Common myeloid progenitor, CD34-positive (primary cell): ENCODE data around the gene HSPBP1.

Experiments used
- CTCF ChIA-PET: fragments of 350-600 bp; sonication (Branson Sonifier 250); formaldehyde crosslinking; loops from one replicate; lab custom pipeline; 2021; ENCODE audit warnings: antibody characterized with exemption; lab: Charles Lee
- POLR2A ChIA-PET: fragments of 350-600 bp; sonication (Branson Sonifier 250); formaldehyde crosslinking; loops from one replicate; lab custom pipeline; 2021; ENCODE audit warnings: antibody characterized with exemption; lab: Charles Lee
- DNase-seq, 3 donors: peaks; one replicate each; pipeline versions ENCODE4 v3.0.0 to v3.0.0-alpha.2; 2013
- H3K27ac ChIP-seq, 2 experiments: 1 replicate in 1 of 2; 2 replicates in 1 of 2; pipeline ENCODE4 v1.7.0; 2013; ENCODE audit warnings: inconsistent platforms in 2 of 2, low read length in 2 of 2, mild to moderate bottlenecking in 2 of 2, low read depth in 1 of 2, moderate library complexity in 1 of 2; ENCODE audit not compliant: severe bottlenecking in 2 of 2, insufficient read depth in 1 of 2, poor library complexity in 1 of 2
- H3K27me3 ChIP-seq, 5 experiments: replicated peaks in 2 of 5; 1 replicate in 3 of 5; 2 replicates in 2 of 5; pipeline versions ENCODE4 v1.6.1 to v1.7.0; 2013; ENCODE audit warnings: low read length in 4 of 5, mild to moderate bottlenecking in 2 of 5, moderate library complexity in 2 of 5, inconsistent platforms in 1 of 5; ENCODE audit not compliant: insufficient read depth in 5 of 5, control insufficient read depth in 4 of 5
- H3K36me3 ChIP-seq, 4 experiments: 1 replicate in 2 of 4; 2 replicates in 2 of 4; pipeline versions ENCODE4 v1.6.1 to v1.7.0; 2013; ENCODE audit warnings: low read length in 3 of 4, control low read depth in 1 of 4, mild to moderate bottlenecking in 1 of 4; ENCODE audit not compliant: control insufficient read depth in 4 of 4, insufficient read depth in 4 of 4
- H3K4me1 ChIP-seq, 4 experiments: 1 replicate in 3 of 4; 2 replicates in 1 of 4; pipeline versions ENCODE4 v1.6.1 to v1.7.1; 2013; ENCODE audit warnings: low read length in 3 of 4, mild to moderate bottlenecking in 3 of 4, control low read depth in 1 of 4, inconsistent platforms in 1 of 4, moderate library complexity in 1 of 4; ENCODE audit not compliant: control insufficient read depth in 4 of 4, insufficient read depth in 4 of 4; ENCODE audit errors: control extremely low read depth in 1 of 4
- H3K4me3 ChIP-seq, 7 experiments: 1 replicate in 4 of 7; 2 replicates in 3 of 7; pipeline versions ENCODE4 v1.5.1 to v1.7.0; 2013; ENCODE audit warnings: mild to moderate bottlenecking in 7 of 7, low read length in 6 of 7, moderate library complexity in 6 of 7, inconsistent platforms in 2 of 7, low read depth in 2 of 7, control low read depth in 1 of 7; ENCODE audit not compliant: insufficient read depth in 4 of 7, control insufficient read depth in 1 of 7; ENCODE audit errors: extremely low read depth in 1 of 7
- H3K9me3 ChIP-seq, 5 experiments: 1 replicate in 4 of 5; 2 replicates in 1 of 5; pipeline versions ENCODE4 v1.6.1 to v1.7.1; 2013; ENCODE audit warnings: low read length in 4 of 5, mild to moderate bottlenecking in 2 of 5, inconsistent platforms in 1 of 5, low read depth in 1 of 5, moderate library complexity in 1 of 5; ENCODE audit not compliant: control insufficient read depth in 4 of 5, insufficient read depth in 2 of 5; ENCODE audit errors: control extremely low read depth in 1 of 5
- WGBS: methylation state at CpG from one replicate; pipeline ENCODE4 v1.1.5; 2013; ENCODE audit not compliant: insufficient coverage; 5-methylcytosine and 5-hydroxymethylcytosine counted together

HSPBP1 gene

DNA sequence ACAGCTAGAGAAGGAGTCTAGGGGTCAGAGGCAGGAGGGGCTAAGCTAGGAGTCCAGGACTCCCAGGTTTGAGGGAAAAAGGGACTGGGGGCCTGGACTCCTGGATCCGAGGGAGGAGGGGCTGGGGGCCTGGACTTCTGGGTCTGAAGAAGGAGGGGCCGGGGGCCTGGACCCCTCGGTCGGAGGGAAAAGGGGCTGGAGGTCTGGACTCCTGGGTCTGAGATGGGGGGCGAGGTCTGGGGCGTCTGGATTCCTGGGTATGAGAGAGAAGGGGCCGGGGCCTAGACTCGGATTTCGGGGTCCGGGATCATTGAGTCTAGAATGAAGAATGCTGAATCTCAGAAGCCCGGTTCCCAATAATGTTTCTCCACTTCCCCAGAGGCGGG lies 22.4 kb upstream of the HSPBP1 start:
- POLR2A ChIA-PET, result interaction anchor here (0.9 to 2.4 kb wide), 3 partner anchors 11 to 115 kb away, joined by 3 to 7 read pairs (median 4); partner anchors contain the start of gene KMT5C
- WGBS, result 91% methylated on average over 8 of the region's 12 CpGs

DNA sequence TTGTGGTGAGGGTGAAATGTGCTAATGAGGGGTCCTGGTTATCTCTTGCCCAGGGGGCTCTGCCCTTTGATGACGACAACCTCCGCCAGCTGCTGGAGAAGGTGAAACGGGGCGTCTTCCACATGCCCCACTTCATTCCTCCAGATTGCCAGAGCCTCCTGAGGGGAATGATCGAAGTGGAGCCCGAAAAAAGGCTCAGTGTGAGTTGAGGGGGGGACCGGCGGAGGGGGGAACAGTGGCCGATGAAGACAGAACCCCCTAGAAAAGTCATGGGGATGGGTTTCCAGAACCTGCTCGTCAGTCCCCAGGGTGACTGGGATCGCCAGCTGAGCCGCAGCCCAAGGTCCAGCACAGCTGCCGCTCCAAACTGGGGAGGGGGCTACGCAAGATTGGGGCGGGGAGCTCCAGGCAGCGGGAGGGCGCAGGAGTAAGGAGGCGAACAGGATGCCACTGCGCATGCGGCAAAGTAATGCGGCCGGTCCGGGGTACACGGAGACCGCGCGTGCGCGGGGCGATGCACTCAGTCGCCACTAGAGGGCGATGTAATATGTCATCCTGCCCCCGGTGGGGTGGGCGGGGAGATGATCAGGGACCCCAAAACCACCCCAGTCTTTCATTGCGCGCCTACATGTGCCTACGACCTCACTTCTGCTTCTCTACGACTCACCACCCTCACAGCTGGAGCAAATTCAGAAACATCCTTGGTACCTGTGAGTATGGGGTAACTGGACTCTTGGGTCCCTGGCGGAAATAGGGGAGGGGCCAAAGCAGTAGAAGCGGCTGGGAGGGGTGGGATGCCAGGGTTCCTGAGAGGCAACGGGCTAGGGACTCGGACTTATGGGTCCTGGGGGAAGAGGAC lies 21.8 kb upstream of the HSPBP1 start:
- Histone ChIP-seq H3K4me3 (peak overlapping the region; percentile 37 to 88 (median 69)), H3K9me3 (no peaks in the 10 kb centered on the region), H3K27me3 (no peaks in the 10 kb centered on the region), H3K27ac (peak overlapping the region; percentile 30 to 77), H3K36me3 (peaks cover 0 to 8% (median 4%) of the 10 kb centered on the region in 4 experiments), H3K4me1 (peaks cover 0 to 20% (median 13%) of the 10 kb centered on the region in 4 experiments)
- ChIA-PET CTCF (interaction anchor here (0.6 to 4.2 kb wide), 32 partner anchors 8 to 305 kb away, joined by 3 to 37 read pairs (median 4); partner anchors contain the start of genes HSPBP1, KMT5C and TMEM238), POLR2A (interaction anchor here (0.6 to 2.4 kb wide), 7 partner anchors 12 to 122 kb away, joined by 3 to 7 read pairs (median 3); partner anchors contain the start of gene KMT5C)
- peak; percentile 84 to 93 (median 91) for DNase-seq
- WGBS, result 2% methylated on average over 30 of the region's 42 CpGs

More for the DNA sequence above, 22.4 kb upstream of the HSPBP1 start:
- peaks cover 0 to 20% (median 12%) of the 10 kb centered on the region in 4 experiments for H3K4me1 ChIP-seq
- peaks cover 0 to 9% (median 4%) of the 10 kb centered on the region in 4 experiments for H3K36me3 ChIP-seq
- no peaks in the 10 kb centered on the region for H3K27me3 ChIP-seq
- peak overlapping the region; percentile 30 to 77 for H3K27ac ChIP-seq
- CTCF ChIA-PET, result interaction anchor here (0.7 to 4.2 kb wide), 21 partner anchors 9 to 202 kb away, joined by 3 to 37 read pairs (median 5); partner anchors contain the start of genes KMT5C, TMEM150B and TMEM238
- H3K9me3 ChIP-seq, result no peaks in the 10 kb centered on the region
- DNase-seq, result no peak
- H3K4me3 ChIP-seq, result peak overlapping the region; percentile 37 to 88 (median 69)

DNA sequence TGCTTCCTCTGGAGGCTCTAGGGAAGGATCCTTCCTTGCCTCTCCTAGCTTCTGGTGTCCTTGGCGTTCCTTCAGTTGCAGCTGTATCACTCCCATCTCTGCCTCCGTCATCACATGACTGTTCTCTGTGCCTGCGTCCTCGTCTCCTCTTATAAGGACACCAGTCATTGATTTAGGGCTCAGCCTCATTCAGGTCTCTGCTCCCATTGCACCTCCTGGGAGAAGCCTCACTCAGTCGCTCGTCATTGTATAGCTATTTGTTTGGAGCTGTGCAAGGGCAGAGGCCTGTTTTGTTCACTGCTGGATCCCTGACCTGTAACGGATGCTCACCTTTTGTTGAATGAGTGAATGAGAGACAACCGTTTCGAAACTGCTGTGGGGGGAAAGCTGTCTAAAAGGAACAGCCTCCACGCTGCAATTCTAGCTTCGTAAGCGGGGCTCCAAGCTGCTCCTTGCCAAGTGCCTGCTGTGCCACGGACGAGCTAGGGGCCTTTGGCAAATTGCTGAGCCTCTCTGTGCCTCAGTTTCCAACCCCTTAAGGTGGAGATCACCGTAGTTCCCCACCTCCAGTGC lies 21.1 kb upstream of the HSPBP1 start:
- WGBS, result 92% methylated on average over 13 of the region's 15 CpGs
- DNase-seq, result no peak
- H3K4me1 ChIP-seq, result peaks cover 0 to 20% (median 13%) of the 10 kb centered on the region in 4 experiments
- peak overlapping the region in 3 of 7 experiments; percentile 69 to 88 (median 71) for H3K4me3 ChIP-seq
- ChIA-PET CTCF (interaction anchor here (0.6 to 4.2 kb wide), 26 partner anchors 8 to 306 kb away, joined by 3 to 37 read pairs (median 4); partner anchors contain the start of genes HSPBP1, KMT5C and TMEM238), POLR2A (interaction anchor here (0.6 to 2.4 kb wide), 6 partner anchors 17 to 122 kb away, joined by 3 to 7 read pairs (median 3); partner anchors contain the start of gene KMT5C)
- H3K27me3 ChIP-seq, result no peaks in the 10 kb centered on the region
- peaks cover 0 to 2% (median under 1%) of the 10 kb centered on the region in 4 experiments for H3K36me3 ChIP-seq
- no peak overlapping the region for H3K27ac ChIP-seq
- H3K9me3 ChIP-seq, result no peaks in the 10 kb centered on the region

DNA sequence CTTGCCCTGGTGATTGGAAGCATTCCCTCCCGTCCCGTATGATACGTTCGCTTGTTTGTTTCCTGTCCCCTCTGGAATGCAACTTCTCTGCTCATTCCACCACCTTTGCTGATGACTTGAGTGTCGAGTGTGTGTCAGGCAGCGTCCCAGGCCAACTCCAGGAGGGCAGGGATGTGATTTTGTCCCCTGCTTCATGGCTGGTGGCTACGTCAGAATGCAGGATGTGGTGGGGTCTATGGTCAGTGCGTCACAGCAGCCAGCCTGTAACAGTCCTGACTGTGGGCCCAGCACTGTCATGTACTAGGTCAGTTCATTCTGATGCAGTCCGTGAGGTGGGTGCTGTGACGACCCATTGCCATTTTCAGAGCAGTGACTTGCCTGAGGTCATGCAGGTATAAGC lies 20.1 kb upstream of the HSPBP1 start:
- DNase-seq, result no peak
- Histone ChIP-seq H3K27me3 (no peaks in the 10 kb centered on the region), H3K9me3 (no peaks in the 10 kb centered on the region), H3K4me1 (peaks cover 0 to 17% (median 13%) of the 10 kb centered on the region in 4 experiments), H3K36me3 (no peaks in the 10 kb centered on the region), H3K27ac (no peak overlapping the region), H3K4me3 (no peak overlapping the region)
- WGBS, result 97% methylated on average over 10 of the region's 10 CpGs
- CTCF ChIA-PET, result interaction anchor here (2.1 to 4.2 kb wide), 5 partner anchors 7 to 118 kb away, joined by 13 to 37 read pairs (median 30); partner anchors contain the start of genes KMT5C and TMEM238
- POLR2A ChIA-PET, result no interaction called here

DNA sequence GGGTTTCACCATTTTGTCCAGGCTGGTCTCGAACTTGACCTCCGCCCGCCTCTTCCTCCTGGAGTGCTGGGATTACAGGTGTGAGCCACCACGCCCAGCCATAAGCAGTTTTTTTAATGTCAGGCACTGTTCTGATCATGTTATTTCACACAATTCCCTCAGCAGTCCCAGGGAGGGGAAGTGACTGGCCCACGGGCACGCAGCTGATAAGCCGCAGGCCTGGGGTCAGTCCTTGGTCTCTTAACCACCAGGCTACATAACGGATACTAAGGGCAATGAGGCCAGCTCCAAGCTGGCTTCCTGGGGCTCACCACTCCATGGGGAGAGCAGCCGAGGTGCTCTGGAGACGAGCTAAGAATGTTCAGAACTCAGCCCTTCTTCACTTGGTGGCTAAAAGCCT lies 17.4 kb upstream of the HSPBP1 start:
- DNase-seq, result no peak
- Histone ChIP-seq H3K9me3 (no peaks in the 10 kb centered on the region), H3K4me3 (no peak overlapping the region), H3K4me1 (peaks cover 0 to 16% (median 10%) of the 10 kb centered on the region in 4 experiments), H3K27me3 (no peaks in the 10 kb centered on the region), H3K27ac (no peak overlapping the region), H3K36me3 (no peaks in the 10 kb centered on the region)
- 83% methylated on average over 9 of the region's 10 CpGs for WGBS
- CTCF ChIA-PET, result interaction anchor here (1.2 kb wide), 1 partner anchor 10 kb away, joined by 3 read pairs; no protein-coding TSS in a partner anchor
- POLR2A ChIA-PET, result no interaction called here

DNA sequence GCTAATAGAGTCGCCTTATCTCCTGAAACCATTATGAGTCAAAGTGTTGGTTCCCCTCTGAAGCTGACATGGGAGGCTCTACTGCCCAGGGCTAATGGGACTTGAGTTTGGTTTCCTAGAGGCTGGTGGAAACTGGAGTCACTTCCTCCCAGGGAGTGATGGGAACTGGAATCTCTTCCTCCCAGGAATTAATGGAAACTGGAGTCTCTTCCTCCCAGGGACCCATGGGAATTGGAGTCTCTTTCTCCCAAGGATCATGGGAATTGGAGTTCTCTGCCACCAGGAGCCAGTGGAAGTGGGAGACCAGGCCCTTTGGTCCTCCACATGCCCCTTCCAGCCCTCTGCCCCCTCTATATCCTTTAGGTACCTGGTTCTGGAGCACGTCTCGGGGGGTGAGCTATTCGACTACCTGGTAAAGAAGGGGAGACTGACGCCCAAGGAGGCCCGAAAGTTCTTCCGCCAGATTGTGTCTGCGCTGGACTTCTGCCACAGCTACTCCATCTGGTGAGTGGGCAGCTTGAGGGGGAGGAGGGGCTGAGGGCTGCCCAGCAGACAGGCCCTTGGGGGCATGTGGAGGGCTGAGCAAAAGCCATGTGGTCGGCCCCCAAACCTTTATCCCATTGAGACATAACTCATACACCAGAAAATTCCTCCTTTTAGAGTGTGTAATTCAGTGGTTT lies 9.3 kb upstream of the HSPBP1 start:
- ChIA-PET POLR2A (no interaction called here), CTCF (interaction anchor here (0.6 to 1.6 kb wide), 4 partner anchors 12 to 113 kb away, joined by 3 to 5 read pairs (median 4); partner anchors contain the start of gene TMEM238)

More for the DNA sequence above, 9.3 kb upstream of the HSPBP1 start:
- Histone ChIP-seq H3K27ac (no peak overlapping the region), H3K27me3 (no peaks in the 10 kb centered on the region), H3K4me3 (no peak overlapping the region), H3K36me3 (no peaks in the 10 kb centered on the region), H3K4me1 (peaks cover 0 to 5% (median 1%) of the 10 kb centered on the region in 4 experiments), H3K9me3 (no peaks in the 10 kb centered on the region)
- DNase-seq, result no peak
- 98% methylated on average over 8 of the region's 9 CpGs for WGBS
